CD4-positive, alpha-beta T cell treated with Interferon alpha-2 for 1 hour (primary cell): Measurements from ENCODE around the gene TUB.

ENCODE experiments used
- DNase-seq, 2 donors: peaks; one replicate each; pipeline ENCODE4 v3.0.0-alpha.2; 2020 to 2022

TUB gene

GRCh38 chr11:8111636-8112035 lies 30.6 kb downstream of the TUB start:
- DNase-seq, result no peak

GRCh38 chr11:8122173-8122764 lies 41.3 kb downstream of the TUB start:
- DNase-seq, result no peak

GRCh38 chr11:8126649-8127289 lies 45.8 kb downstream of the TUB start:
- DNase-seq, result no peak

- DNase-seq, result no peak
Measured at GRCh38 chr11:8127447-8127846, 46.4 kb downstream of the TUB start.

- no peak for DNase-seq
Measured at GRCh38 chr11:8138526-8138925, 57.5 kb downstream of the TUB start.

GRCh38 chr11:8149726-8150125 lies 68.7 kb downstream of the TUB start:
- DNase-seq, result no peak
